DOHH2 (cell line): ENCODE data around the gene EPC1.

Experiments
- H3F3A ChIP-seq: fragments of 200-600 bp; sonication (generic), shearing (Covaris generic); 2 replicates; pipeline ENCODE4 v1.6.0; 2016; ENCODE audit warnings: antibody characterized with exemption, mild to moderate bottlenecking; ENCODE audit not compliant: control insufficient read depth, insufficient read depth
- H3K27ac ChIP-seq: fragments of 200-600 bp; sonication (generic); 2 replicates; pipeline ENCODE4 v1.5.1; 2014; ENCODE audit warnings: low read depth, mild to moderate bottlenecking, low read length, moderate library complexity
- H3K27me3 ChIP-seq: fragments of 200-600 bp; sonication (generic); 2 replicates; pipeline ENCODE4 v1.6.1; 2014; ENCODE audit warnings: mild to moderate bottlenecking, low read length, mixed read lengths; ENCODE audit not compliant: control insufficient read depth
- H3K36me3 ChIP-seq: fragments of 200-600 bp; sonication (generic); 2 replicates; pipeline ENCODE4 v1.6.1; 2014; ENCODE audit warnings: mild to moderate bottlenecking, low read length, moderate library complexity, mixed read lengths; ENCODE audit not compliant: control insufficient read depth
- H3K4me1 ChIP-seq: fragments of 200-600 bp; sonication (generic); 2 replicates; pipeline ENCODE4 v1.6.1; 2014; ENCODE audit warnings: mild to moderate bottlenecking, low read length, mixed read lengths; ENCODE audit not compliant: control insufficient read depth
- H3K4me2 ChIP-seq: fragments of 200-600 bp; sonication (generic); 2 replicates; pipeline ENCODE4 v1.6.0; 2014; ENCODE audit warnings: mild to moderate bottlenecking, low read length, moderate library complexity
- H3K4me3 ChIP-seq: fragments of 200-600 bp; sonication (generic); 2 replicates; pipeline ENCODE4 v1.5.1; 2014; ENCODE audit warnings: mild to moderate bottlenecking, low read length, mixed read lengths
- H3K79me2 ChIP-seq: fragments of 200-600 bp; sonication (generic); 2 replicates; pipeline ENCODE4 v1.6.1; 2014; ENCODE audit warnings: mild to moderate bottlenecking, low read length, mixed read lengths; ENCODE audit not compliant: control insufficient read depth
- H3K9me2 ChIP-seq: fragments of 200-600 bp; sonication (generic); replicated peaks from 2 replicates; pipeline ENCODE4 v1.6.1; 2014; ENCODE audit warnings: mild to moderate bottlenecking, low read length, mixed read lengths; ENCODE audit not compliant: control insufficient read depth
- H3K9me3 ChIP-seq: fragments of 200-600 bp; sonication (generic); 2 replicates; pipeline ENCODE4 v1.6.1; 2014; ENCODE audit warnings: antibody characterized with exemption, low read length, mixed read lengths; ENCODE audit not compliant: control insufficient read depth, insufficient read depth
- H4K20me1 ChIP-seq: fragments of 200-600 bp; sonication (generic); 2 replicates; pipeline ENCODE4 v1.6.0; 2014; ENCODE audit warnings: low read depth, mild to moderate bottlenecking, antibody characterized with exemption, low read length, moderate library complexity; ENCODE audit not compliant: control insufficient read depth, insufficient read depth
- EZH2phosphoT487 ChIP-seq: fragments of 200-600 bp; sonication (generic); IDR thresholded peaks from 2 replicates; pipeline ENCODE4 v1.6.1; 2017; ENCODE audit warnings: borderline replicate concordance, mild to moderate bottlenecking, antibody characterized with exemption, low read length, moderate library complexity, mixed read lengths
- TF ChIP-seq, protein P1 (sequence below): fragments of 200-600 bp; sonication (generic); IDR thresholded peaks from one replicate; pipeline ENCODE4 v1.5.1; 2014; ENCODE audit warnings: antibody characterized with exemption, mild to moderate bottlenecking, low read depth, low read length; ENCODE audit not compliant: poor library complexity, severe bottlenecking

The EPC1 gene

GRCh38 chr10:32269343-32270100 is 77.4 kb downstream of the EPC1 start:
- Histone ChIP-seq H3K36me3 (peaks cover 70% of the 10 kb centered on the region), H3K9me2 (no peaks in the 10 kb centered on the region), H3K4me2 (no peak overlapping the region), H3F3A (no peaks in the 10 kb centered on the region; the same call in 1 of the 2 replicates), H3K9me3 (no peaks in the 10 kb centered on the region), H3K79me2 (no peaks in the 10 kb centered on the region), H3K27me3 (no peaks in the 10 kb centered on the region), H4K20me1 (no peaks in the 10 kb centered on the region), H3K27ac (no peak overlapping the region), H3K4me1 (peaks cover 14% of the 10 kb centered on the region), H3K4me3 (no peak overlapping the region)
- TF ChIP-seq EZH2phosphoT487: no peak
- TF ChIP-seq, protein P1, sequence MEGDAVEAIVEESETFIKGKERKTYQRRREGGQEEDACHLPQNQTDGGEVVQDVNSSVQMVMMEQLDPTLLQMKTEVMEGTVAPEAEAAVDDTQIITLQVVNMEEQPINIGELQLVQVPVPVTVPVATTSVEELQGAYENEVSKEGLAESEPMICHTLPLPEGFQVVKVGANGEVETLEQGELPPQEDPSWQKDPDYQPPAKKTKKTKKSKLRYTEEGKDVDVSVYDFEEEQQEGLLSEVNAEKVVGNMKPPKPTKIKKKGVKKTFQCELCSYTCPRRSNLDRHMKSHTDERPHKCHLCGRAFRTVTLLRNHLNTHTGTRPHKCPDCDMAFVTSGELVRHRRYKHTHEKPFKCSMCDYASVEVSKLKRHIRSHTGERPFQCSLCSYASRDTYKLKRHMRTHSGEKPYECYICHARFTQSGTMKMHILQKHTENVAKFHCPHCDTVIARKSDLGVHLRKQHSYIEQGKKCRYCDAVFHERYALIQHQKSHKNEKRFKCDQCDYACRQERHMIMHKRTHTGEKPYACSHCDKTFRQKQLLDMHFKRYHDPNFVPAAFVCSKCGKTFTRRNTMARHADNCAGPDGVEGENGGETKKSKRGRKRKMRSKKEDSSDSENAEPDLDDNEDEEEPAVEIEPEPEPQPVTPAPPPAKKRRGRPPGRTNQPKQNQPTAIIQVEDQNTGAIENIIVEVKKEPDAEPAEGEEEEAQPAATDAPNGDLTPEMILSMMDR: no peak

GRCh38 chr10:32268788-32269187 is 78.2 kb downstream of the EPC1 start:
- Histone ChIP-seq H3F3A (no peaks in the 10 kb centered on the region; the same call in 1 of the 2 replicates), H3K9me2 (no peaks in the 10 kb centered on the region), H4K20me1 (no peaks in the 10 kb centered on the region), H3K4me1 (peaks cover 7% of the 10 kb centered on the region), H3K4me3 (no peak overlapping the region), H3K27me3 (no peaks in the 10 kb centered on the region), H3K9me3 (no peaks in the 10 kb centered on the region), H3K4me2 (no peak overlapping the region), H3K79me2 (no peaks in the 10 kb centered on the region), H3K27ac (no peak overlapping the region), H3K36me3 (peaks cover 65% of the 10 kb centered on the region)
- no peak for TF ChIP-seq EZH2phosphoT487
- TF ChIP-seq, protein P1: no peak

DNA sequence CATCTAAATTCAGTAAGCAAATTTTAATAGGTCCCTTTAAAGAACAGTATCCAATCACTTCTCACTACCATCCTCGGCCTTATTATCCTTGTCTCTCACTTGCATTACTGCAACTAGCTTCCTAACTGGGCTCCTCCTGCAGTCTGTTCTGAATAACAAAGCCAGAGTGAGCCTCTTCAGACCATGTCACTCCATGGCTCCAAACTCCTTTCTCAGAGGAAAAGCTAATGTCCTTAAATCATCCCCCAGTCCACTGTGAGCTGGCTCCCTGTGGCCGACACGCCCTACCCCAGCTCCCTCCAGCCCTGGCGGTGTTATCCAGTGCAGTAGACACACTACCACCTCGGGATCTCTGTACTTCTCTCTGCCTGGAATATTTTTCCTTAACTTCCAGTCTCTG is 80.0 kb downstream of the EPC1 start:
- Histone ChIP-seq H3K27me3 (no peaks in the 10 kb centered on the region), H3K4me2 (no peak overlapping the region), H3K4me1 (no peaks in the 10 kb centered on the region), H3K36me3 (peaks cover 47% of the 10 kb centered on the region), H3K79me2 (no peaks in the 10 kb centered on the region), H3K27ac (no peak overlapping the region), H3F3A (no peaks in the 10 kb centered on the region; the same call in 1 of the 2 replicates), H3K9me3 (no peaks in the 10 kb centered on the region), H4K20me1 (no peaks in the 10 kb centered on the region), H3K4me3 (no peak overlapping the region), H3K9me2 (no peaks in the 10 kb centered on the region)
- no peak for TF ChIP-seq EZH2phosphoT487
- TF ChIP-seq, protein P1: no peak
